Esophagus muscularis mucosa (tissue), 4 donors: ENCODE results near the gene SYNDIG1. TPM values are rescaled to one million over a fixed set of nuclear protein-coding genes. Genes with fewer than 3 reads are reported as not detected.

Experiments used
- DNase-seq: peaks from one replicate; pipeline ENCODE4 v3.0.0-alpha.2; 2017; ENCODE audit errors: extremely low spot score
- H3K27ac ChIP-seq, 4 donors: fragments of 200-600 bp; sonication (generic); replicated peaks in 1 of 4; 1 replicate in 3 of 4; 2 replicates in 1 of 4; pipeline ENCODE4 v1.5.1; 2016 to 2019; ENCODE audit warnings: mild to moderate bottlenecking in 1 of 4
- H3K27me3 ChIP-seq, 4 donors: fragments of 200-600 bp; sonication (generic); one replicate each; pipeline versions ENCODE4 v1.5.1 to v1.6.0; 2016 to 2019
- H3K36me3 ChIP-seq, 4 donors: fragments of 200-600 bp; sonication (generic); one replicate each; pipeline ENCODE4 v1.5.1; 2016 to 2019
- H3K4me1 ChIP-seq, 4 donors: fragments of 200-600 bp; sonication (generic); one replicate each; pipeline ENCODE4 v1.5.1; 2016 to 2019
- H3K4me3 ChIP-seq, 4 donors: fragments of 200-600 bp; sonication (generic); 1 replicate in 2 of 4; 2 replicates in 2 of 4; pipeline ENCODE4 v1.5.1; 2016 to 2019; ENCODE audit warnings: mild to moderate bottlenecking in 4 of 4, moderate library complexity in 1 of 4
- H3K9me3 ChIP-seq, 4 donors: fragments of 200-600 bp; sonication (generic); 1 replicate in 3 of 4; 2 replicates in 1 of 4; pipeline ENCODE4 v1.5.1; 2016 to 2019
- CTCF ChIP-seq, 3 experiments: fragments of 200-600 bp in 2 of 3; fragments of 450-650 bp in 1 of 3; sonication (generic) in 2 of 3; IDR thresholded peaks; one replicate each; pipeline ENCODE4 v1.5.1; 2017 to 2019; ENCODE audit warnings: antibody characterized with exemption in 3 of 3, mild to moderate bottlenecking in 2 of 3, moderate library complexity in 1 of 3
- EP300 ChIP-seq: sonication (generic); formaldehyde crosslinking; IDR thresholded peaks from one replicate; pipeline ENCODE4 v1.6.1; 2017; ENCODE audit warnings: antibody characterized with exemption
- POLR2A ChIP-seq: fragments of 450-650 bp; IDR thresholded peaks from one replicate; pipeline ENCODE4 v1.6.1; 2017; ENCODE audit warnings: antibody characterized with exemption, moderate library complexity, mild to moderate bottlenecking, low read depth
- POLR2AphosphoS5 ChIP-seq, 2 donors: sonication (generic); formaldehyde crosslinking; IDR thresholded peaks; one replicate each; pipeline ENCODE4 v1.6.1; 2017; ENCODE audit warnings: antibody characterized with exemption in 2 of 2
- WGBS: methylation state at CpG from one replicate; pipeline ENCODE4 v1.1.5; 2018; 5-methylcytosine and 5-hydroxymethylcytosine counted together
- intact Hi-C: fragments of 100-400 bp; cut with DNase I; formaldehyde crosslinking; loops from one replicate; pipeline ENCODE4 v1.15.1; 2023
- total RNA-seq, 4 donors: library from RNA; depleted of rRNA; stranded (reverse); fragments of >200 nt; gene quantifications; one replicate each; pipeline versions ENCODE4 v1.1.0 to v1.2.1, GENCODE V29; 2016

SYNDIG1 gene
- total RNA-seq, 4 donors from 2014 or later = not detected

- Histone ChIP-seq H3K9me3 (no peaks in the 10 kb centered on the region), H3K27ac (no peak overlapping the region), H3K27me3 (peaks cover 0 to 17% (median 0%) of the 10 kb centered on the region in 4 donors), H3K4me3 (no peak overlapping the region), H3K4me1 (peaks cover 0 to 4% (median 0%) of the 10 kb centered on the region in 4 donors), H3K36me3 (no peaks in the 10 kb centered on the region)
- TF ChIP-seq POLR2AphosphoS5 (IDR thresholded peaks at IDR 0.05) (no peak), POLR2A (no peak)
- intact Hi-C loops = no loop called here
- no peak for DNase-seq
- WGBS = 65% methylated on average over 10 of the region's 11 CpGs
These were observed 18.8 kb downstream of the SYNDIG1 start for GRCh38 chr20:24488064-24488799.

GRCh38 chr20:24488800-24489175 lies 19.4 kb downstream of the SYNDIG1 start:
- intact Hi-C loops = no loop called here
- Histone ChIP-seq H3K4me1 (peaks cover 0 to 4% (median 0%) of the 10 kb centered on the region in 4 donors), H3K27me3 (peaks cover 0 to 12% (median 0%) of the 10 kb centered on the region in 4 donors), H3K4me3 (no peak overlapping the region), H3K9me3 (no peaks in the 10 kb centered on the region), H3K27ac (no peak overlapping the region), H3K36me3 (no peaks in the 10 kb centered on the region)
- no peak for DNase-seq
- 88% methylated on average over 6 of the region's 6 CpGs for WGBS
- TF ChIP-seq CTCF (IDR thresholded peaks at IDR 0.05) = no peak
- no peak for TF ChIP-seq POLR2AphosphoS5 (IDR thresholded peaks at IDR 0.05)
- TF ChIP-seq EP300 = no peak
- no peak for TF ChIP-seq POLR2A

DNA sequence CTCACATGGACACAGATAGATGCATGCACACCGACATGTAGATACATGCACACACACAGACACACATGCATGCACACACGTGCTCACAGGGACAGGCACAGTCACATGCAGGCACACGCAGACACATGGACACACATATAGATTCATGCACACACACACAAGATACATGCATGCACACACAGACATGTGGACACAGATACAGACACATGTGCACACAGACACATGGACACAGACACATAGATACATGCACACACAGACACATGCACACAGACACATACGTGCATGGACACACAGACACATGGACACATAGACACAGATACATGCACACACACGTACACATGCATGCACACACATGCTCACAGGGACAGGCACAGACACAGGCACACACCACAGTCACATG lies 19.8 kb downstream of the SYNDIG1 start:
- no peak for TF ChIP-seq CTCF (IDR thresholded peaks at IDR 0.05)
- TF ChIP-seq POLR2A = no peak
- TF ChIP-seq POLR2AphosphoS5 (IDR thresholded peaks at IDR 0.05) = no peak
- TF ChIP-seq EP300 = no peak
- Histone ChIP-seq H3K4me1 (peaks cover 0 to 4% (median 0%) of the 10 kb centered on the region in 4 donors), H3K27ac (no peak overlapping the region), H3K36me3 (no peaks in the 10 kb centered on the region), H3K27me3 (peaks cover 0 to 8% (median 0%) of the 10 kb centered on the region in 4 donors), H3K4me3 (no peak overlapping the region), H3K9me3 (no peaks in the 10 kb centered on the region)
- 90% methylated on average over 5 of the region's 5 CpGs for WGBS
- intact Hi-C loops = no loop called here
- DNase-seq = no peak

- Histone ChIP-seq H3K4me1 (peaks cover 0 to 4% (median 0%) of the 10 kb centered on the region in 4 donors), H3K27ac (no peak overlapping the region), H3K27me3 (peaks cover 0 to 8% (median 0%) of the 10 kb centered on the region in 4 donors), H3K36me3 (no peaks in the 10 kb centered on the region), H3K4me3 (no peak overlapping the region), H3K9me3 (no peaks in the 10 kb centered on the region)
- no peak for DNase-seq
- TF ChIP-seq POLR2AphosphoS5 (IDR thresholded peaks at IDR 0.05) = no peak
- TF ChIP-seq EP300 = no peak
- TF ChIP-seq CTCF (IDR thresholded peaks at IDR 0.05) = no peak
- TF ChIP-seq POLR2A = no peak
- WGBS = 92% methylated on average over 9 of the region's 9 CpGs
- intact Hi-C loops = no loop called here
These were observed 20.3 kb downstream of the SYNDIG1 start for GRCh38 chr20:24489631-24490260.

DNA sequence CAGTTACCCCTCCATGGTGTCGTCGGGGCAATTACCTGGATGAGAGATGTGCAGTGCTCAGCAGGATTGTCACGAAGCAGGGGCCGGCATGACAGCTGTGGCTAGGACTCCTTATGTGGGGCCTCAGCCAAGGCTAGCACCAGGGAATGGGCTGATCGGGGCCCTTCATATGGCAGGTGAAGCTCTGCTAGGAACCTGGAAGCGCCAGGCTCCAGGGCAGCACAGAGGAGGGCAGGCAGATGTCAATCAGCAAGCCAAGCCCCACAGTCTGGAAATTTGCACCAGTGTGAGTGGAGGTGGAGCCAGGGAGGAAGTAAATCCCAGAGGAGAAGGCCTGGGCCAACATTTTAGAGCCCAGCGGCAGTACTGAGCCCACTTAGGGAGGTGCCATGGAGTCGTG lies 21.2 kb downstream of the SYNDIG1 start:
- TF ChIP-seq EP300 (no peak), POLR2A (no peak), POLR2AphosphoS5 (IDR thresholded peaks at IDR 0.05) (no peak), CTCF (IDR thresholded peaks at IDR 0.05) (no peak)
- Histone ChIP-seq H3K4me1 (peaks cover 0 to 4% (median 0%) of the 10 kb centered on the region in 4 donors), H3K9me3 (no peaks in the 10 kb centered on the region), H3K27me3 (peaks cover 0 to 8% (median 0%) of the 10 kb centered on the region in 4 donors), H3K4me3 (no peak overlapping the region), H3K27ac (no peak overlapping the region), H3K36me3 (no peaks in the 10 kb centered on the region)
- intact Hi-C loops = no loop called here
- WGBS = 92% methylated on average over 6 of the region's 8 CpGs
- DNase-seq = no peak
